HepG2 (cell line): ENCODE results near the gene R3HDM1. TPM values are rescaled to one million over a fixed set of nuclear protein-coding genes. Genes with fewer than 3 reads are reported as not detected.

ENCODE experiments used
- HIC2 ChIP-seq: sonication (generic); formaldehyde crosslinking; IDR thresholded peaks from 2 replicates; pipeline ENCODE4 v1.9.0; 2022; ENCODE audit warnings: low read depth, missing genetic modification reagents
- HMG20A ChIP-seq: IDR thresholded peaks from 2 replicates; pipeline ENCODE4 v1.6.1; 2016; ENCODE audit warnings: borderline replicate concordance
- HNRNPL ChIP-seq: fragments of 200-400 bp; formaldehyde crosslinking; IDR thresholded peaks from 2 replicates; pipeline ENCODE4 v1.6.1; 2017; ENCODE audit warnings: mild to moderate bottlenecking, low read depth, low read length
- ISX ChIP-seq: sonication (generic); formaldehyde crosslinking; conservative IDR thresholded peaks from 2 replicates; pipeline ENCODE4 v1.5.0; 2020; ENCODE audit warnings: missing genetic modification reagents
- LCORL ChIP-seq, 2 experiments: fragments of 450-650 bp in 1 of 2; sonication (generic) in 1 of 2; formaldehyde crosslinking in 1 of 2; IDR thresholded peaks; 2 replicates each; pipeline versions ENCODE4 v1.5.0 to v1.6.1; 2017 to 2020; ENCODE audit warnings: antibody characterized with exemption in 1 of 2, missing genetic modification reagents in 1 of 2
- MAFF ChIP-seq: IDR thresholded peaks from 2 replicates; pipeline ENCODE4 v1.6.1; 2011; ENCODE audit warnings: low read depth, low read length, improper control_type of control experiment
- MIXL1 ChIP-seq: IDR thresholded peaks from 2 replicates; pipeline ENCODE4 v1.6.1; 2016
- MTA3 ChIP-seq: sonication (generic); formaldehyde crosslinking; IDR thresholded peaks from 2 replicates; pipeline ENCODE4 v1.4.0; 2020; ENCODE audit warnings: missing genetic modification reagents
- NFAT5 ChIP-seq: sonication (generic); formaldehyde crosslinking; IDR thresholded peaks from 2 replicates; pipeline ENCODE4 v1.4.0; 2020; ENCODE audit warnings: missing genetic modification reagents
- NKX3-1 ChIP-seq: sonication (generic); formaldehyde crosslinking; IDR thresholded peaks from 2 replicates; pipeline ENCODE4 v1.5.0; 2020; ENCODE audit warnings: missing genetic modification reagents
- NONO ChIP-seq, 2 experiments: fragments of 450-650 bp in 1 of 2; sonication (generic) in 1 of 2; formaldehyde crosslinking in 1 of 2; IDR thresholded peaks in 1 of 2; conservative IDR thresholded peaks in 1 of 2; 2 replicates each; pipeline versions ENCODE4 v1.6.1 to v1.8.0; 2017 to 2022; ENCODE audit warnings: mild to moderate bottlenecking in 1 of 2, missing genetic modification reagents in 1 of 2, moderate library complexity in 1 of 2
- PHF8 ChIP-seq: sonication (generic); formaldehyde crosslinking; IDR thresholded peaks from 2 replicates; pipeline ENCODE4 v1.5.0; 2020; ENCODE audit warnings: missing genetic modification reagents
- RFX5 ChIP-seq: IDR thresholded peaks from 2 replicates; pipeline ENCODE4 v1.6.1; 2011; ENCODE audit warnings: low read depth, low read length, improper control_type of control experiment
- RNF219 ChIP-seq: sonication (generic); formaldehyde crosslinking; IDR thresholded peaks from 2 replicates; pipeline ENCODE4 v1.5.0; 2020; ENCODE audit warnings: mild to moderate bottlenecking, missing genetic modification reagents
- SRSF9 ChIP-seq: fragments of 200-400 bp; formaldehyde crosslinking; IDR thresholded peaks from 2 replicates; pipeline ENCODE4 v1.6.1; 2018; ENCODE audit warnings: borderline replicate concordance, mild to moderate bottlenecking, low read depth, low read length; ENCODE audit not compliant: insufficient read depth, poor library complexity, severe bottlenecking
- ZNF20 ChIP-seq: sonication (generic); formaldehyde crosslinking; IDR thresholded peaks from 2 replicates; pipeline ENCODE4 v1.4.0; 2020; ENCODE audit warnings: mild to moderate bottlenecking, moderate library complexity, missing genetic modification reagents
- ZNF207 ChIP-seq: fragments of 450-650 bp; IDR thresholded peaks from 2 replicates; pipeline ENCODE4 v1.6.1; 2016; ENCODE audit warnings: antibody characterized with exemption, borderline replicate concordance
- ZNF234 ChIP-seq: sonication (generic); formaldehyde crosslinking; conservative IDR thresholded peaks from 2 replicates; pipeline ENCODE4 v1.5.1; 2020; ENCODE audit warnings: mild to moderate bottlenecking, missing genetic modification reagents
- ZNF33A ChIP-seq: sonication (generic); formaldehyde crosslinking; IDR thresholded peaks from 2 replicates; pipeline ENCODE4 v1.5.1; 2020; ENCODE audit warnings: missing genetic modification reagents, mild to moderate bottlenecking, moderate library complexity, borderline replicate concordance
- ZNF431 ChIP-seq: sonication (generic); formaldehyde crosslinking; IDR thresholded peaks from 2 replicates; pipeline ENCODE4 v1.9.0; 2022; ENCODE audit warnings: missing genetic modification reagents, low read depth, mild to moderate bottlenecking, borderline replicate concordance
- ZNF780A ChIP-seq: sonication (generic); formaldehyde crosslinking; IDR thresholded peaks from 2 replicates; pipeline ENCODE4 v1.8.0; 2022; ENCODE audit warnings: mild to moderate bottlenecking, missing genetic modification reagents, moderate library complexity
- ZSCAN12 ChIP-seq: sonication (generic); formaldehyde crosslinking; IDR thresholded peaks from 2 replicates; pipeline ENCODE4 v1.9.0; 2021; ENCODE audit warnings: mild to moderate bottlenecking, missing genetic modification reagents
- polyA plus RNA-seq, 8 experiments: library from polyadenylated mRNA; depleted of rRNA in 3 of 8; stranded (reverse) in 7 of 8; unstranded in 1 of 8; fragments of >200 nt; fragmentation: Illumina TruSeq in 4 of 8; extraction: Trizol in 4 of 8; gene quantifications; 2 replicates each; pipeline versions ENCODE4 v1.2.1 to v1.2.3, GENCODE V29; 2011 to 2016; ENCODE audit warnings: low read depth in 4 of 8, missing spikeins in 1 of 8, mixed read lengths in 1 of 8; ENCODE audit not compliant: insufficient read depth in 1 of 8
- total RNA-seq, 5 experiments: library from RNA; depleted of rRNA; stranded (reverse); fragments of >200 nt; fragmentation: Illumina TruSeq; extraction: Trizol; gene quantifications; 2 replicates each; pipeline ENCODE4 v1.2.3, GENCODE V29; 2016; ENCODE audit warnings: low read depth in 1 of 5

The R3HDM1 gene
- total and polyA plus RNA-seq, 2 of the 13 experiments (the other 11 are each of a cell fraction or from before 2014, with no cell fraction given) = 15.7 to 54.3 TPM

- TF ChIP-seq RNF219 (CRISPR knock-in tag) = no peak
- no peak for TF ChIP-seq RFX5
- TF ChIP-seq HIC2 (CRISPR knock-in tag) = no peak
- no peak for TF ChIP-seq HNRNPL
- TF ChIP-seq MIXL1 (CRISPR knock-in tag) = peak; percentile 34; the same call in 1 of the 2 replicates
- TF ChIP-seq ZNF780A (CRISPR knock-in tag) = no peak
- peak; percentile 95 for TF ChIP-seq ZNF20 (CRISPR knock-in tag)
- TF ChIP-seq ZNF431 = 0 out of 2 replicates have a peak, but pooled peaks have one; percentile 6
- TF ChIP-seq NONO (IDR thresholded peaks at IDR 0.05) = no peak
- TF ChIP-seq NONO (CRISPR knock-in tag; conservative IDR thresholded peaks at IDR 0.05) = no peak
- 0 out of 2 replicates have a peak, but pooled peaks have one; percentile 0 for TF ChIP-seq PHF8 (CRISPR knock-in tag)
- no peak for TF ChIP-seq LCORL (IDR thresholded peaks at IDR 0.05)
- no peak for TF ChIP-seq LCORL (CRISPR knock-in tag; IDR thresholded peaks at IDR 0.05)
- 0 out of 2 replicates have a peak, but pooled peaks have one; percentile 12 for TF ChIP-seq ZSCAN12 (CRISPR knock-in tag)
- TF ChIP-seq ZNF207 = no peak
- 0 out of 2 replicates have a peak, but pooled peaks have one; percentile 41 for TF ChIP-seq NFAT5 (CRISPR knock-in tag)
- TF ChIP-seq HMG20A (CRISPR knock-in tag) = no peak
- TF ChIP-seq ZNF33A = 0 out of 2 replicates have a peak, but pooled peaks have one; percentile 20
- no peak for TF ChIP-seq ZNF234 (CRISPR knock-in tag)
- TF ChIP-seq SRSF9 = no peak
- TF ChIP-seq ISX (CRISPR knock-in tag) = no peak
- TF ChIP-seq NKX3-1 (CRISPR knock-in tag) = no peak
- TF ChIP-seq MAFF = peak; percentile 59
- no peak for TF ChIP-seq MTA3 (CRISPR knock-in tag)
Observed at GRCh38 chr2:135742325-135742757, 211.1 kb downstream of the R3HDM1 start (continued).
